NK-92 treated with Interleukin-12 subunit alpha and Interleukin-12 subunit beta, amount 100 ng/mL, for 24 hours (cell line): ENCODE data around the gene AKR1B15.
A peak's percentile ranks its signal among the peaks of the same experiment; 100 is the strongest.
"Not testable (repeated sequence)": the region's sequence is repeated elsewhere in the genome, so short reads cannot be mapped to it uniquely, and the experiment has no call there.

ENCODE experiments used
- DNase-seq: peaks from one replicate; lab custom pipeline; 2025; lab: John Stamatoyannopoulos, UW

AKR1B15 gene

GRCh38 chr7:134563398-134563749, 14.5 kb downstream of the AKR1B15 start:
- not testable (repeated sequence) for DNase-seq

- no peak for DNase-seq
These were observed 16.8 kb downstream of the AKR1B15 start for GRCh38 chr7:134565643-134566136.

- no peak for DNase-seq
These were observed 18.5 kb downstream of the AKR1B15 start for GRCh38 chr7:134567368-134567767.

- not testable (repeated sequence) for DNase-seq
These were observed 21.1 kb downstream of the AKR1B15 start for GRCh38 chr7:134569962-134570361.

GRCh38 chr7:134571101-134571500, 22.2 kb downstream of the AKR1B15 start:
- no peak for DNase-seq

GRCh38 chr7:134571746-134572461, 23.0 kb downstream of the AKR1B15 start:
- no peak for DNase-seq

- DNase-seq: no peak
These were observed 25.4 kb downstream of the AKR1B15 start for GRCh38 chr7:134574322-134574721.

GRCh38 chr7:134584290-134584689, 35.4 kb downstream of the AKR1B15 start:
- DNase-seq: no peak

GRCh38 chr7:134585897-134586296, 37.0 kb downstream of the AKR1B15 start:
- no peak for DNase-seq

GRCh38 chr7:134587750-134588149, 38.8 kb downstream of the AKR1B15 start:
- DNase-seq: no peak

GRCh38 chr7:134589491-134589941, 40.6 kb downstream of the AKR1B15 start:
- no peak for DNase-seq

- no peak for DNase-seq
These were observed 44.9 kb downstream of the AKR1B15 start for GRCh38 chr7:134593530-134594392.

GRCh38 chr7:134594877-134595276, 46.0 kb downstream of the AKR1B15 start:
- no peak for DNase-seq

- no peak for DNase-seq
These were observed 50.5 kb downstream of the AKR1B15 start for GRCh38 chr7:134599371-134599770.

GRCh38 chr7:134601459-134601858, 52.5 kb downstream of the AKR1B15 start:
- DNase-seq: no peak

GRCh38 chr7:134602881-134603451, 54.1 kb downstream of the AKR1B15 start:
- DNase-seq: no peak

GRCh38 chr7:134605978-134606923, 57.3 kb downstream of the AKR1B15 start:
- DNase-seq: peak; percentile 41

GRCh38 chr7:134611611-134612151, 62.8 kb downstream of the AKR1B15 start:
- DNase-seq: no peak

GRCh38 chr7:134612197-134612596, 63.3 kb downstream of the AKR1B15 start:
- DNase-seq: no peak

GRCh38 chr7:134613623-134614347, 64.9 kb downstream of the AKR1B15 start:
- DNase-seq: no peak

GRCh38 chr7:134616611-134617010, 67.7 kb downstream of the AKR1B15 start:
- DNase-seq: no peak
